ENCODE results near the gene MCM9. TPM values are rescaled to one million over a fixed set of nuclear protein-coding genes. Genes with fewer than 3 reads are reported as not detected.

The MCM9 gene
- polyA plus RNA-seq, 3 donors, result 9.4 to 11.9 (median 9.8) TPM

DNA sequence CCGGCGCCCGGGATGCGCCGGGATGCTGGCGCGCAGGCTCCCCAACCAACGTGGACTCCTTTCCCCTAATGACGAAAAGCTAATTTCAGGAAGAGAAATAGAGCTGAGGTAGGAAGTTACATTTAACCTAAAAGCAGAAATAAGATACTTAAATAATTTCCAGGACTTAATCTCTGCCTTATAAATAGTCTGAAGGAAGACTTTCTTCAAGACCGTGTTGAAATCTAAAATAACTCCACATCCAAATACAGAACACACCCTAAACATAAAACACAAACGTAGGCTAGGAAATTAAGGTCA lies 39.7 kb downstream of the MCM9 start:
- intact Hi-C loops (cut with micrococcal nuclease), result loop anchor here (2.0 to 10.0 kb wide), 3 partner anchors 40 to 220 kb away; partner anchors contain the start of gene MCM9 (in 1 of the 2)
- Histone ChIP-seq H3K4me1 (ENCODE audit: control insufficient read depth in 1 of 2, insufficient read depth in 2 of 2, low read length in 2 of 2) (peaks cover 30 to 44% of the 10 kb centered on the region in 2 donors), H3K4me2 (replicated peaks; ENCODE audit: extremely low read depth, low read length, poor library complexity, severe bottlenecking) (peak overlapping the region; percentile 98), H3K4me3 (replicated peaks in 1 of 3; ENCODE audit: low read depth in 2 of 3, low read length in 3 of 3) (peak overlapping the region; percentile 84 to 99 (median 96)), H3K79me2 (ENCODE audit: insufficient read depth, low read length) (peaks cover 79% of the 10 kb centered on the region), H2AFZ (ENCODE audit: insufficient read depth, low read depth, low read length, poor library complexity, severe bottlenecking) (peak overlapping the region; percentile 92), H4K20me1 (ENCODE audit: insufficient read depth, low read length) (peaks cover 31% of the 10 kb centered on the region), H3K36me3 (replicated peaks in 1 of 2; ENCODE audit: control insufficient read depth in 1 of 2, insufficient read depth in 2 of 2, low read length in 2 of 2) (peaks cover 3 to 18% of the 10 kb centered on the region in 2 donors), H3K27me3 (ENCODE audit: control insufficient read depth in 2 of 2, insufficient read depth in 2 of 2, low read length in 2 of 2) (no peaks in the 10 kb centered on the region), H3K9me3 (replicated peaks in 1 of 2; ENCODE audit: control insufficient read depth in 1 of 2, insufficient read depth in 1 of 2, low read length in 2 of 2) (no peaks in the 10 kb centered on the region), H3K9ac (ENCODE audit: insufficient read depth, low read length, poor library complexity, severe bottlenecking) (peak overlapping the region; percentile 94), H3K27ac (ENCODE audit: low read depth in 1 of 2, low read length in 2 of 2) (peak overlapping the region; percentile 88 to 91)
- TF ChIP-seq, protein P1, sequence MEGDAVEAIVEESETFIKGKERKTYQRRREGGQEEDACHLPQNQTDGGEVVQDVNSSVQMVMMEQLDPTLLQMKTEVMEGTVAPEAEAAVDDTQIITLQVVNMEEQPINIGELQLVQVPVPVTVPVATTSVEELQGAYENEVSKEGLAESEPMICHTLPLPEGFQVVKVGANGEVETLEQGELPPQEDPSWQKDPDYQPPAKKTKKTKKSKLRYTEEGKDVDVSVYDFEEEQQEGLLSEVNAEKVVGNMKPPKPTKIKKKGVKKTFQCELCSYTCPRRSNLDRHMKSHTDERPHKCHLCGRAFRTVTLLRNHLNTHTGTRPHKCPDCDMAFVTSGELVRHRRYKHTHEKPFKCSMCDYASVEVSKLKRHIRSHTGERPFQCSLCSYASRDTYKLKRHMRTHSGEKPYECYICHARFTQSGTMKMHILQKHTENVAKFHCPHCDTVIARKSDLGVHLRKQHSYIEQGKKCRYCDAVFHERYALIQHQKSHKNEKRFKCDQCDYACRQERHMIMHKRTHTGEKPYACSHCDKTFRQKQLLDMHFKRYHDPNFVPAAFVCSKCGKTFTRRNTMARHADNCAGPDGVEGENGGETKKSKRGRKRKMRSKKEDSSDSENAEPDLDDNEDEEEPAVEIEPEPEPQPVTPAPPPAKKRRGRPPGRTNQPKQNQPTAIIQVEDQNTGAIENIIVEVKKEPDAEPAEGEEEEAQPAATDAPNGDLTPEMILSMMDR (IDR thresholded peaks at IDR 0.05), result no peak
- Mint-ChIP-seq H3K36me3 (peaks cover 16% of the 10 kb centered on the region in 2 donors), H3K27ac (peak overlapping the region; percentile 35 to 90 (median 68)), H3K4me1 (peaks cover 39% of the 10 kb centered on the region), H3K4me3 (peak overlapping the region; percentile 90 to 97), H3K9me3 (no peaks in the 10 kb centered on the region), H3K27me3 (ENCODE audit: low read depth in 3 of 3) (peaks cover 0 to 3% (median 0%) of the 10 kb centered on the region in 3 donors)
- WGBS (ENCODE audit: insufficient coverage), result 0% methylated on average over 3 of the region's 11 CpGs
- no peak for DNase-seq

DNA sequence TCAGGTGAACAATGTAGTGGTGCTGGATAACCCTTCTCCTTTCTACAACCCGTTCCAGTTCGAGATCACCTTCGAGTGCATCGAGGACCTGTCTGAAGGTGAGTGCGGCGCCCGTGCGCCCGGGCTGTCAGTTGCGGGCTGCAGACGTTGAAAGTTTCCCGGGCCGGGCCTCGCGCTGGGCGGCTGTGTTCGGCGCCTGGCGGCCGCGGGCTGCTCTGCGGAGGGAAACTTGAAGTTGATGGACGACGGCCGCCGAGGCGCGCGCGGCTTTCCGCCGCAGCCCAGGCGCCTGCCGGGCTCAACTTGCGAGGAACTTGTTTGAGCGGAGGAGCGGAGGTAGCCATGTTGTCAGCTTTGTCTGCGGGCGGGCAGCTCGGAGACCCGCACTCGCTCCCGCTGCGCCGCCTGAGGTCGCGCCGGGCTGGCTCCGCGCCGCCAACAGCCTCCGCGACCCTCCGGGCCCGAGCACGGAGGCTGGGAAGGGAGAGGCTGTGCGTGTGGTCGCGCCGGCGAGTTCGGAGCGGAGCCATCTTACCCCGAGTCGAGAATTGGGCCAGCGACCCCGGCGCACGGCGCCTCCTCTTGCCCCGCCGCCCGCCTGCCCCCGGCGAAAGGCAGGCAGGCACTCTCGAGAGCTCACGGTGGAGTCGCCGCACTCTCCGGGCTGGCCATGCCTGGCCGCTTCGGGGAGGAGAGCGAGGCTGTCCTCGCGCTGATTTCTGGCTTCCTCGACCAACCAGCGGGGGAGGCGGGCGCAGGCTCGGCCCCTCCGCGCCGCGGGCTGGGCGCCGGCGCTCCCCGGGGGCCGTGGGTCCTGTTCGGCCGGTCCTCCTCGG lies 40.3 kb downstream of the MCM9 start:
- peak overlapping the region; percentile 94 for H3K9ac ChIP-seq (ENCODE audit: insufficient read depth, low read length, poor library complexity, severe bottlenecking)
- peak overlapping the region; percentile 92 for H2AFZ ChIP-seq (ENCODE audit: insufficient read depth, low read depth, low read length, poor library complexity, severe bottlenecking)
- Mint-ChIP-seq H3K27ac (peak overlapping the region; percentile 87 to 97 (median 94)), H3K27me3 (ENCODE audit: low read depth in 3 of 3) (peaks cover 0 to 3% (median 0%) of the 10 kb centered on the region in 3 donors), H3K4me3 (peak overlapping the region; percentile 97), H3K36me3 (peaks cover 11% of the 10 kb centered on the region in 2 donors), H3K4me1 (peaks cover 36% of the 10 kb centered on the region), H3K9me3 (no peaks in the 10 kb centered on the region)
- H3K36me3 ChIP-seq (replicated peaks in 1 of 2; ENCODE audit: control insufficient read depth in 1 of 2, insufficient read depth in 2 of 2, low read length in 2 of 2), result peaks cover 3 to 12% of the 10 kb centered on the region in 2 donors
- H3K4me2 ChIP-seq (replicated peaks; ENCODE audit: extremely low read depth, low read length, poor library complexity, severe bottlenecking), result peak overlapping the region; percentile 98
- H3K9me3 ChIP-seq (replicated peaks in 1 of 2; ENCODE audit: control insufficient read depth in 1 of 2, insufficient read depth in 1 of 2, low read length in 2 of 2), result no peaks in the 10 kb centered on the region
- peaks cover 26% of the 10 kb centered on the region for H4K20me1 ChIP-seq (ENCODE audit: insufficient read depth, low read length)
- TF ChIP-seq, protein P1 (IDR thresholded peaks at IDR 0.05), result peak; percentile 33
- peak overlapping the region; percentile 88 to 91 for H3K27ac ChIP-seq (ENCODE audit: low read depth in 1 of 2, low read length in 2 of 2)
- under 1% methylated on average over 102 of the region's 102 CpGs for WGBS (ENCODE audit: insufficient coverage)
- peaks cover 30 to 44% of the 10 kb centered on the region in 2 donors for H3K4me1 ChIP-seq (ENCODE audit: control insufficient read depth in 1 of 2, insufficient read depth in 2 of 2, low read length in 2 of 2)
- H3K4me3 ChIP-seq (replicated peaks in 1 of 3; ENCODE audit: low read depth in 2 of 3, low read length in 3 of 3), result peak overlapping the region; percentile 84 to 99 (median 96)
- DNase-seq, result peak; percentile 50 to 57 (median 52)
- no peaks in the 10 kb centered on the region for H3K27me3 ChIP-seq (ENCODE audit: control insufficient read depth in 2 of 2, insufficient read depth in 2 of 2, low read length in 2 of 2)
- peaks cover 79% of the 10 kb centered on the region for H3K79me2 ChIP-seq (ENCODE audit: insufficient read depth, low read length)
- intact Hi-C loops (cut with micrococcal nuclease), result loop anchor here (2.0 to 10.0 kb wide), 5 partner anchors 38 to 242 kb away; partner anchors contain the start of genes CEP85L (in 1 of the 2) and MCM9 (in 1 of the 2)

Data from CD14-positive monocyte (primary cell).